ENCODE results near the gene ITCH.
"Not testable (repeated sequence)": the region's sequence is repeated elsewhere in the genome, so short reads cannot be mapped to it uniquely, and the experiment has no call there.

The ITCH gene

GRCh38 chr20:34514897-34515483 is 151.9 kb downstream of the ITCH start:
- no peak for DNase-seq

- peak; percentile 71 for DNase-seq
These were observed 152.6 kb downstream of the ITCH start for GRCh38 chr20:34515484-34516246.

GRCh38 chr20:34516247-34517113 is 153.4 kb downstream of the ITCH start, which contains the start of gene DYNLRB1:
Gene DYNLRB1 (plus strand): TSS chr20:34516422. CDS start chr20:34516459, 37 bp downstream.
- peak; percentile 95 for DNase-seq

- no peak for DNase-seq
These were observed 154.0 kb downstream of the ITCH start for GRCh38 chr20:34517114-34517505.

- not testable (repeated sequence) for DNase-seq
These were observed 155.8 kb downstream of the ITCH start for GRCh38 chr20:34518863-34519262.

GRCh38 chr20:34519841-34520240 is 156.8 kb downstream of the ITCH start:
- not testable (repeated sequence) for DNase-seq

GRCh38 chr20:34522969-34523871 is 160.1 kb downstream of the ITCH start:
- DNase-seq: peak; percentile 65

GRCh38 chr20:34524426-34524825 is 161.4 kb downstream of the ITCH start:
- no peak for DNase-seq

GRCh38 chr20:34525342-34525708 is 162.3 kb downstream of the ITCH start:
- no peak for DNase-seq

- no peak for DNase-seq
These were observed 162.8 kb downstream of the ITCH start for GRCh38 chr20:34525709-34526416.

GRCh38 chr20:34526466-34526865 is 163.4 kb downstream of the ITCH start:
- no peak for DNase-seq

- no peak for DNase-seq
These were observed 163.9 kb downstream of the ITCH start for GRCh38 chr20:34527016-34527415.

GRCh38 chr20:34528921-34529297 is 165.8 kb downstream of the ITCH start:
- no peak for DNase-seq

GRCh38 chr20:34529742-34530141 is 166.7 kb downstream of the ITCH start:
- no peak for DNase-seq

- no peak for DNase-seq
These were observed 167.3 kb downstream of the ITCH start for GRCh38 chr20:34530342-34530741.

GRCh38 chr20:34531608-34532265 is 168.7 kb downstream of the ITCH start:
- DNase-seq: no peak

- DNase-seq: no peak
These were observed 169.2 kb downstream of the ITCH start for GRCh38 chr20:34532320-34532719.

GRCh38 chr20:34532756-34533155 is 169.7 kb downstream of the ITCH start:
- no peak for DNase-seq

- no peak for DNase-seq
These were observed 171.5 kb downstream of the ITCH start for GRCh38 chr20:34534391-34535165.

- DNase-seq: no peak
These were observed 172.3 kb downstream of the ITCH start for GRCh38 chr20:34535301-34535840.
